ENCODE data around the gene CRACDL.

The CRACDL gene

DNA sequence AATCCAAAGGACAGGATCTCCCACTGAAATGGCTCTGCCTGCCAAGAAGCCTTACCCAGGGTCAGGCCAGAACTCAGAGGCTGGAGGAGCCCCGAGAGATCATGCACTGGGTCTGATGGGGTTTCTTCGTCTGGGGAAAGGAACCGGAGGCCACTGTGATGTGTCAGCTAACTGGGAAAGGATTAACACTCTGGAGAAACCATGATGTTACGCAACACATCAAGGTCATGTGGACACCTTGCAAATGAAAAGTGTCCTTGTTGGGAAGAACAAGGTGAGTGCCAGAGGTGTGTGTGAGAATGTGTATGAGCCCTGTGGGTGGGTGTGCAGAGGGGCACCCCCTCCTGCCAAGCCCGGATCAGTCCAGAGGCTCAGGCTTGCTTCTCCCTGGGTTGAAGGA lies 86.9 kb downstream of the CRACDL start:
- DNase-seq: no peak

DNA sequence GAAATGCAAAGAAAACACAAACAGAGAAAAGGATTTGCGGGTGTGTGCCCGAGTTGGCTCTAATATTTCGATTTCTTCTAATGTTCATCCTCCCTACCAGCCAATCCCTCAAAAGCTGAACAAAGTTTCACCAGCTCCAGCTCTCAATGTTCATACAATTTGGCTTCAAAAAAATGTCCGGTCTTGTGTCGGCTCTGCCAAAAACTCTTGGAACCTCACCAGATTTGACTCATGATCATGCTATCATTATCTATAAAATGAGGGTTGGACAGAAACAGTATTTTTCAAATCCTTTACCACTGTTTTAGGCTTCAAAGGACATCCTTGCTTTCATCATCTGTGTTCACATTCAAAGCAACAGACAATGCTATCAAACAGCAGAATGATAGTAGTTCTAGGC lies 88.2 kb downstream of the CRACDL start:
- no peak for DNase-seq

DNA sequence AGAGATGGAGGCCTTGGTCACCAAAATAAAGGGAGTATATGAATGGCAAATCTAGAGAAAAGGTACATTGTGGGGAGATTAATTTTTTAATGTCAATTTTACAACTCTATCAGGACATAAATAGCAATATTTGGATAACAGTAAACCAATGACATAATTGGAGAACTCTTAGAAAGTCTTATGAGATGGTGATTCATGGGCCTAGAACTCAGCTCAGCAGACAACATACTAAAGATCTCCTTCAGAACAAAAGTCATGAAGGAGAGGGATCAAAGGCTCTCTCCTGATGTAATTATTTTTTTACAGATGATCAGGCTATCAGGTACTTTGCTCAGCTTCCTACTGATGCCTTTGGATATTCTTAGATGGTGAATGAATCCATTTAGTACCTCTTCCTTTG lies 90.0 kb downstream of the CRACDL start:
- DNase-seq: no peak

DNA sequence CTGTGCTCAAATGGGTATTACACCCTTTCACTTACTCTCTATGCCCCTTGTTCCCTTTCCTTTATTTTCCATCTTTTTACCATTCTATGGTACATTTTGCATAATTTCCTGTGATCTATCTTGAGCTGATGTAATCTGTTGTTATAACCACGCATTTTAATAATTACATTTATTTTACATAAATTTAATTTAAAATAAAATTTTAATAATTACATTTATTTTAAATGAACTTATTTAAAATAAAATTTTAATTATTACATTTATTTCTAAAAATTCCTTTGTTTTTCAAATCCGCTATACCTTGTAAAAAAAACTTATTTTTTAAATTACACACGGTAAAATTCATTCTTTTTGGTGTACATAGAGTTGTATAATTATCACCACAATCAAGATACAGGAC lies 93.9 kb downstream of the CRACDL start:
- no peak for DNase-seq

DNA sequence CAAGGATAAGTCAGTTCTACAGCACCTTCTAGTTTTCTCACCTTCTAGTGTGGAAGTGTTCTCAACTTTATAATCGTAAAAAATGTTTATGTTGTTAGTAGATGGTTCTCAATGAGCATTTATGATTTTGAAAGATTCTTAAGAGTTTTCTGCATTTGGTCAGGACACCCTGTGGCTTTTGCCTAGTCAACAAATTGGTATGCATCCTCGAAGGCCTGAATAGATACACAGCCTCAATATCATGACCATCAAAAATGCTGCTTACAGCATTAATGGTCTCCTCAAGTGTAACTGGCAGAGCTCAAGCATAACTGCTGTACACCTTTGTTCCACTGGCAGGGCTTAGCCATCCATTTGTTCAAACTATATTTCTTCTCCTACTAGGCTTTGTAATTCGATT lies 96.7 kb downstream of the CRACDL start:
- DNase-seq: no peak

DNA sequence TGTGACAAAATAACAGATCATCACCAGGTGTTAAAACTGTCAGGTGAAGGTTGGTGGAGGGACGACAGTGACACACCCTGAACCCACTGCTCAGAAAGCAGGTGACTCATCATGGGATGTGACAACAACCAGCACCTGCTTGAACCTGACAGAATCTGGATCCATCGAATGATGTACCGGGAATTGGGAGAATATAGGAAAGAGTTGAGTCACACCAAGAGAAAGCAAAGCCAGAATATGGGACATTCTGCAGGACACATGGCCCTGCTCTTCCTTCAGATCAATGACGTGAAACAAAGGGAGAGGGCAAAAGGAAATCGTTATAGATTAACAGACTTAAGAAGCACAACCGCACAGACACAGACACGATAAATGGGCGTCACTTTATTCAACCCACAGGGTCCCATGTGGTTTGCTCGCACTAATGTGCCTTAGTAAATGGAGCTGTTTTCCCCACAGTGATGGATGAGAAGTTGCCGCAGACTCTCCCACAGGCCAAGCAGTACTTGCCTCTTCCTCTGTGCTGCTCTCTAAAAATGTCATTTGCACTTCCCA lies 100.1 kb downstream of the CRACDL start:
- DNase-seq: no peak

DNA sequence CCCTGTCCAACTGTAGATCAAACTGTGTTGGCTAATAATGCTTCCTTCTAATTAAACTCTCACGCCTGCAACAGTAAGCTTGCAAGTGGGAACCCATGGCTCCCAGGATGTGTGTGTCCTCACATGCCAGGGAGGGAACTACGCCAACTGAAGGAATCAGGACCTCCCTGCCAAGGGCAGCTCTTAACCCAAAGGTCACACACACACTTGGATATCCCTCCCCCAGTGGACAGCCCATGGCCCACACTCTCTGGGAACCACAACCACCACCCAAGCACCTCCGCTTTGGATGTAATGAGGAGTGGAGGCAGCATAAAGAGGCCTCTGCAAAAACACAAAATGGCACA lies 102.1 kb downstream of the CRACDL start:
- DNase-seq: no peak

DNA sequence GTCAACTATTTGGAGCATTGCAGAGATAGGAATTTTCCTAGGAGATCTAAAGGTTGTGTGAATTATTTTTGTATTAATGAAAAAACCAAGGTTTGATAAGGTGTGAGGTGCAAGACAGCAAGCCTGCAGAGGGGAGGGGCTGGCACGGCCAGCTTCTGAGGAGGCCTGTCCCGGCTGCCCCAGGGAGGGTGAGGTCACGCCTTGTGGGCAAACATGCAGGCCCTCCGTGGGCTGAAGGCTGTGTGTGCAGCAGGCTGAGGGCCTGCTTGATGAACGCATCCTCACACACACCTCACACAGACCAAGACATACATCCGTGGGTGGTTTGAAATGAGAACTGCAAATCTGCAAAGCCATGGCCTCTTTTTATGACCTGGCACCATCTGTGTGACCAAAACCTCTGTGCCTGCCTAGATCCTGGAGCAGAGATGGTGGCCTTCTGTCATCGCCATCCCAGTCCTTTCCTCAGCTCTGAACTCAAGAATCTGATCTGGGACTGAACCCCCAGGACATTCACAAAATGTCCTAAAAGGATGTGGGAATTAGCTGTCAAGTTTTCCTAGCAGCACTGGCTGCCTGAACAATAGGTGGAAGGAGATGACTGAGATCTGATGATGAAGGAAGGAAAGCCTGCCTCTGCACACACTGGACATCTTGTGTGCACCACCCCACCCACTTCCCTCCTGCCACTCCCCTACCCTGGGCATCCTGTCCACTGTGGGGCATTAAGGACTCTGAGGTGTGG lies 102.7 kb downstream of the CRACDL start:
- no peak for DNase-seq

DNA sequence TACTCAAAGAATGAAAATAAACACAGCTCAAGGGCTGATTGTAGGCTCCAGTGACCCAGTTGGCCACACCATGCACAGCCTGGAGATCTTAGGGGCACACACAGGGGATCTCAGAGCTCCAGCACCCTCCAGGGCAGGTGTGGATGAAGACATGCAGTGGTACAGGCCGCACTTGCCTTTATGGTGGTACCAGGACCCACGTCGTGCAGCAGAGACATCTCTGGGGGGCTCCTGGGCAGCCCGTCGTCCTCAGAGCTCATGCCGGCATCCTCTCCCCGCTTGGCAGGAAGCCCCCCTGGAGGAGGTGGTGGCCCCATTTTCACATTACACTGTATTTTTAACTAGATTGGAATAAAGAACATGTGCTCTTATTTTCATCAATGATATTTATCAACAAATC lies 103.9 kb downstream of the CRACDL start:
- DNase-seq: no peak

DNA sequence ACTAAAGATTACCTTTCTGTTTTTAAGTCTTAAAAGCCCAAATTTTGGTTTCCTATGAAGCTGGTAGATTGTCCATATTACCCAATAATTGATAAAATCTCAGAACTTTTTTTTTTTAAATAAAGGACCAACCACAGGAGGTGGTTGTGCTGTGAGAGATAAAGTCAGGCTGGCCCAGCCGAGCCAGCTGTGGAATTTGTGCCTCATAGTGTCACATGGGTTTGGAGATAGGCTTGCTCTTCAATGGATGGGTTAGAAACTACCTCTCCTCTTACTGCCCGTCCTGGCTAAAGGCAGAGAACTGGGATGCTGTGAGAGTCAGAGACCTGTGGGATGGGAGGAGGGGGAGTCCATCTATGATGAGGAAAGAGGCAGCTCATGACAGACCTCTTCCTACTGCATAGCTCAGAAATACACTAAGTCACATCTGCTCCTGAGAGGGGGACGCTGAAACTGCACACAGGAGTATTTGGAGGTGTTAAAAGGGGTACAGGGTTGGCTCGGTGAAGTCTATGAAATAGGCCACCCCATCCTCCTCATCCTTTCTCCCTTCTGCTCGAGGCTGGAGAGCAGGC lies 105.4 kb downstream of the CRACDL start:
- no peak for DNase-seq

DNA sequence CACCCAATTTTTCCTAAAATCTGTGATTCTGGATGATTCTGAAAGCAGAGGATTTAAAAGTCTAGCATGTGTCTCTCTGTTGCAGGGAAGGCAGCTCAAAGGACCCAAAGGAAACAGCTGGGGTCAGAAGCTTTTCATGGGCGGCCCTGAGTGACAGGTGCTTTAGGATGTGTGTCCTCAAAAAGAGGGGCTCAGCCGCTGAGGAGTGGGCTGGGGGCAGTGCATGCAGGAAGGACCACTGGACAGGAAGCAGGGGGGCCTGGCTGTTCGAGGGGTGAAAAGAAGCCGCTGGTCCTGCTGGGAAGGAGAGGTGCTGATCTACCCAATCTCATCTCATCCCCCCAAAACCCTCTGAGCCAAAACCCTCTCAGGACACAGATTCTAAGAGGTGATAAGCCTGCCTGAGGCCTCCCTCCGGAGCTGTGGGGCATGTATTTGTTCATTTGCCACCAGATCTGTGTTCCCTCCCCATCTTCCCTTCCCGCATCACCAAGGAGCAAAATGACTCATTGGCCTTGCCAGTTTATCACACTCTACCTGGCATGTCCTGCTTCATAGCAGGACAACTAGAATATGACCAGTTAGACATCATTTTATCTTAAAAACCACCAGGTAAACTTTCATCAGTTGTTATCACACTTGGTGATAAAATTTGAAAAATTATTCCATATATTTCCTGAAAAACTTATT lies 106.3 kb downstream of the CRACDL start:
- no peak for DNase-seq

DNA sequence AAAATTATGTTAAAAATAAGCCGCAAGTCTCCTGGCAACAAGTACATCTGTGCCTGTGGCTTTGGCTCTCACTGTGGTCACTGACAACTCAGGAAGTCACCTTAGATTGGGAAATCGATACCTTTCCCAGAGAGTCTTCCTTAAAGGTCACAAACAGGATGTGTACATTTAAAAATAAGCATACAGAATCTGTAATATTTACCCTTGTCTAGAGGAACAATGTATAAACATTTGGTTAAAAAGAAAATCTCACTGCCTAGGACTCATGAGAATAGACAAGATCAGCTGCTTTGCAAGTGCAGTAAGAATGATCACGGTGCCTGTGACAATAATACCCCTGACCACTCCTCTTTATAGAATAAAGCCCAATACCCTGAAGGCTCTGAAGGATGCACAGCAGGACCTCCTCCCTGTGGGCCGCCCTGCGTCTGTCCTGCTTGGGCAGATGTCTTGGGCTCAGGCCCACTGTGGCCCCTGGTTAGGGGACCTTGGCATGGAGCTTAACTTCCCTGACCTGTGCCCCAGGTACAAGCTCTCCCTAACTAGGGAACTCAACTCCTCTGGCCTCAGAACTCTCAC lies 107.1 kb downstream of the CRACDL start:
- no peak for DNase-seq

DNA sequence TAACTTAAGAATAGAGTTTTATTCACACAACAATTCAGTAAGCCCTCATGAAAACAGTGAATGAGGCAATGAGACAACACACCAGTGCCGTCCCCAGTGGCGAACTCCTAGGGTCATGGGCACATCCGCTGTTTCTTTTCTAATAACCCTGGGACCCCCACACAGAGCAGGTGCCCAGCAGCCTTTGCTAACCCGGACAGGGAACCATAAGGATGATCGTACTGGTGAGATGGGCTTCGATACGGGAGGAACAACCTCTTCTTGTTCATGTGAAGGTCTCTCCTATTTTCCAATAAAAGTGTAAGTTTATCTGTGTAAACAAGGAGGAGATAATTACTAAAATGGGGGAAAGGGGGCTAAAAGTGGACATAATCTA lies 107.7 kb downstream of the CRACDL start:
- no peak for DNase-seq

DNA sequence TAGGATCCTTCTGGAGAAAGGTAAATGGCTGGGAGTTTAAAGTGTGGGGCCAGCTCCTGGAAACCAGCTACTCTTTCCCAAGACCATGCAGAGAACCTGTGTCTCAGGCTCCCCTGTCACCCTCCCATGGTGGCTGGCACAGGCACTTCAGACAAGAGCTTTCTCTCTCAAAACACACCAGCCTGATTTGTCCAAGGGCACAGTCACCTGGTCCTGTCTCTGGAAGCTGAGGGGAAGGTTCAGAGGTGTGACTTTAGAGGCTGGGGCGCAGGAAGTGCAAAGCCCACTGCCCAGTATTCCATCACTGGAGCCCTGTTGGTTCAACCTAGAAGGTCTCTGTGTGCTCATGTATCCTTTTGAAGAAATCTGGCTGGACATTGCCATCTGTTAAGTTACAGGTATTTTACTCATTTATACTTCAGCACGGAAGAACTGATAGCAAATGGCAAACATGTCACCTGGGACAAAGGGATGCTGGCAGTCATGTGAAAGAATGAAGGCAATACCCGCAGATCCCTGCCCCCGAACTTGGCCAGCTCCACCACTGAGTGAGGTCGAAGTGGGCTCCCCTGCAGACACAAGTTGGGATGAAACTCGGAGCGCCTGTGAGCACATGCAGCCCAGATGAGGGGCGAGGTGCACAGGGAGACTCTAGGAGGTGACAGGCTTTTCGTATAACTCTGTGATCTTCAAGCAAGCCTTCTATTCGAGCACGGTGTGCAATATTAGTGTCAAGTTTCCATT lies 108.2 kb downstream of the CRACDL start:
- no peak for DNase-seq

DNA sequence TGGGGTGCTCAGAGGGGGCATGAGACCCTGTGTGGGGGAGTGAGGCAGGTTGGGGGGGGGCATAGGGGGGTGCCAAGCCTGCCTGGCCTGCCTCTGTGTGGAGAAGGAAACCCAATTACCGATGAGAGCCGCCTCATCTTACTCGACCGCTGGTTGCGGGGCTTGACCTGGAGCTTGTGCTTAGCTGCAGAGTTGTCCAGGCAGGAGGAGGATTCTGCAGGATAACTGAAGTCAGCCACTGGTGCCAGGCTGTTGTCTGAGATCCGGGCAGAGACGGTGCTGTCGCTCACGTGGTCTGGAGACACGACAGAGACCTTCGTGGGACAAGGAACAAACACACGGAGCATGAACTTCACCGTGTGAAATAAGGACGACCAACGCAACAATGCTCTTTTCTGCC lies 109.2 kb downstream of the CRACDL start:
- no peak for DNase-seq

DNA sequence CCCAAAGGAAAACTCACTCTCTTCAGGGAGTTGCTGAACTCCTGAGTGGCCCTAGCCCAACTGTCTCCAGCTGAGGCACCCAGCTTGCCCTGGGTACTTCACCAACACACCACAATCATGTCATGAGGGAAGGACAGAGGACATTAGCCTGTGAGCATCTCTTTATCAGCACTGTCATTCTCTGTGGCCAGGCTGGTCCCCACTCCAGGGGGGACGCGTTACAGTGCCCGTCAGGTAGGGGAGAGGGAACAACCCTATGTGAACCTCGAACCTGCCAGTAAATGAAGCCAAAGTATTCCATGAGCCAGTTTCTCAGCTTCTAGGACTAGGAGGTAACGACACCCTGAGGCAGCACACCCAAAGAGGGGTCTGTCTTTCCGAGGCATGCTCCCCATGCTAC lies 110.2 kb downstream of the CRACDL start:
- no peak for DNase-seq

DNA sequence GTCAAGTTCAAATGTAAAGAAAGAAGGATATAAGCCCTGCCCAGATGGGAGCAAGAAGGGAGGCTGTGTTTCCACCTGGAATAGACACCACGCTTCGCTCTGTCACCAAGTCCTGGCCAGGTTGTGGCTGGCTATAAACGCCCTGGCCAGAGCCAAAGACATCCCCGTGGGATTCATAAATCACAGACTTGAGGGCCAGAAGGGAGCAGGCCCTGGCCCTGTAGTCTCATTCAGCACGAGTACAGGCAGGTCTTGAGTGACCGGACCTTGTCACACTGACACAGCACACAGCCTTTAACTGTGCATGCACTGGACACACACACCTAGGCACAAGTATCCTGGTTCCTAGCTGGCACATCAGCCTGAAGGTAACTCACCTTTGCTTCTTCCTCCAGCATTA lies 110.6 kb downstream of the CRACDL start:
- no peak for DNase-seq

DNA sequence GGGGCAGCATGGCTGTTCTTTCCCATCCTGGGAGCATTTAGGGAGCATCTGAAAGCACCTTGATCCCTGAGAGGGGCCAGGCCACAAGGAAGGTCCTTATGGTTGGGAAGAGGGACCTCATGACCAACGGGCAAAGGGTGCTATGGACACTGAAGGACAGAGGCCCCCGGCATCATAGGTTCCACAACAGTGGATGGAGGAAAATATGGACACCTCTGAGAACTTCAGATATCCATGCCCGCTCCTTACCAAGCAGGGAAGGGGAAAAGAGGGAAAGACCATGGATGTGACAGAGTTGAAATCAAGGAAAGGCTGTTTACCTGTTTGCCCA lies 111.0 kb downstream of the CRACDL start:
- DNase-seq: no peak

DNA sequence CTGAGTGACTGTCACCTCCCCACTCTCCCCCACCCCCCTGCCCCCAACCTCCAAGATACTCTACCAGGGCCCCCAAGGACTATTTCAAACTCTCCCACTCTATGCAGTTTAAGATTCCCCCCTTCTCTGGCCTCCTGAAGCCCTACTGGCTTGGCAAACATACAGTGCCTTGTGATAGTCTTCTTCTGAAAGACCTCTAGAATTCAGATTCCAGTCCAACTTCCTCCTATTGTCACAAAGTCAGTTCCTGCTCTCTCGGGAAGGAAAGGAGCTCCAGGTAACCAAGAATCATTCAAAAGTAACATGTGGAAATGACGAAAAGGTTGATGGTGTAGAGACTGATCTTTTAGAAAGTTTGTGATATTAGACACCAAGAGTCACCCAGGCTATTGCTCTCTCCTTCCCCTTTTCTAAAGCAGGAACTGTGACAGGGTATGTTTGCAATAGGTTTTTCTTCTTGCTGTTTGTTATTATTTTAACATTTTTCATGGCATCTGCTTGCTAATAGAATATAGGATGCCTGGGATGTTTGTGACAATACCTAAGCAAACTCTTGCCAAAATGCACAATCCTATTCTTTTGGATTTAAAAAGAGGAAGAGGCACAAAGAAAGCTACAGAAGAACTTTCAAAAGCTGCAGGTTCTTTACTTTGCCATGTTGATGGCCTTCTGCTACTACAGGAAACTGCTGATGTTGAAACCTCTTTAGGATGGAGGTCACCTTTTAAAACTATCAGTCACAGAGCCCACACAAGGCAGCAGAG lies 111.6 kb downstream of the CRACDL start:
- DNase-seq: no peak

DNA sequence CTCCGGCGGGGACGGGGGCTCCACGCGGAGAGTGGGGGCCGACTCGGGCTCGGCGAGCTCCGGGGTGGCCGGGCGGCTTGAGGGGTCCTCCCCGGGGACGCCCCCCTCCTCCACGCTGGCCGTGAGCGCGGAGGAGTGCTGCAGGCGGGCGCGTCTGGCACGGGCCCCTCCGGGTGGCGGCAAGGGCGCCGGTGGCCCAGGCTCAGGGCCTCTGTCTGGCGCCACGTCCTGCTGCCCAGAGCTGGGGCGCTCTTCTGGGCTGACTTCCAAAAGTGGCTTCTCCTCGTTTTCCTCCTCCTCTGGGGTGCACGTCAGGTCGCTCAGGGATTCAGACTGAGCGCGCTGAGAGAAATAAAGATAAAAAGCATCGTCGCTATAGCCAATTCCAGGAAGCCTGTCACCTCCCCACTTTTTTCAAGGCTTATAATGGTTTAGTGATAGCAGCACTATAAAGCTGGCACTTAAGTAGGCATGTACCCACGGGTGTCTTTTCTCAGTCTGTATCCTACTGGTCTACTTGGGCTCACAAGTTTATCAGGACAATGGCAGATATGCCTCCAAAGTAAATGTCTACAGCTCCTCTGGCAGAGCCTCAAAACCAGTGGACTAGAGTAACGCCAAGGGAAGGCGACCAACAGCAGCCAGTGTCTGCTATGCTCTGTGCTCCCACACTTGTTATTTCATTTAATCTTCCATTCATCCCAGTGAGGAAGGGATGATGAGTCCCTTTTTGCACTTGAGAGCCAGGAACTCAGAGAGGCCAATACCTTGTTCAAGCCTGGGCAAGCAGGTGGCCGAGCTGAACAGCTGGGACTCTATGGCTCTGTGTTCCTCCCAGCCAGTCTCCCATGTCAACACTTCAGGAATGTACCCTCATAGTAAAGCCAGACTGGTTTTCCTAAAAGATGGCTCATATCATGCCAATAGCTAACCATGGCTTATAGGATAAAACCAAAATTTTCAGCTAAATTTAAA lies 112.5 kb downstream of the CRACDL start:
- no peak for DNase-seq

Data from NCI-H2081 treated with DMSO at 0.1 percent for 48 hours (cell line).